ENCODE measurements around the gene EMC8.

DNA sequence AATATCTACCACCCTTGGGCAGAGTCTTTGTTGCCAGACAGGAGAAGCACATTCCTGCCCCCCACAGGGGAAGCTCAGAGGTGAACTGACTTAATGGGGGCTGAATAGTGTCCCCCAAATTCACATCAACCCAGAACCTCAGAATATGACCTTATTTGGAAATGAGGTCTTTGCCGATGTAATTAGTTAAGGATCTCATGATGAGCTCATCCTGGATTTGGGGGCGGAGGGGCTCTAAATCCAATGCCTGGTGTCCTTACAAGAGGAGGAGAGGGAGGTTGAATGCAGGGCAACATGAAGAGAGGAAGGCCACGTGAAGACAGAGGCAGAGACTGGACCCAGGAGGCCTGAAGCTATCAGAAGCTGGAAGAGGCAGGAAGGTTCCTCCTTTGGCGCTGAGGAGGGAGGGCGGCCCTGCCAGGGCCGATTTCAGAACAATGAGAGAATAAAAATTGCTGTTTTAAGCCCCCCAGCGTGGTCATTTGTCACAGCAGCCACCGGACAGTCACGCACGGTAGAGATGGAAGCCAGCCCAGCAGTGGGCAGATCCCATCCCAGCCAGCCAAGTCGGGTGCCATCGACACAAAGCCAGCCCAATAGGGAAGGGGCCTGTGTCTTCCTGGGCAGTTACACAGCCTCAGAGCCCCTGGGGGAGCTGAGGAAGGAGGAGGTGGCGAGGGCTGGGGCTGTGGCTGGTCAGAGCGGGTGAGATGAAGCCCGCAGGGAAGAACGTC is 69.7 kb downstream of the EMC8 start:
- TF ChIP-seq, protein P1, sequence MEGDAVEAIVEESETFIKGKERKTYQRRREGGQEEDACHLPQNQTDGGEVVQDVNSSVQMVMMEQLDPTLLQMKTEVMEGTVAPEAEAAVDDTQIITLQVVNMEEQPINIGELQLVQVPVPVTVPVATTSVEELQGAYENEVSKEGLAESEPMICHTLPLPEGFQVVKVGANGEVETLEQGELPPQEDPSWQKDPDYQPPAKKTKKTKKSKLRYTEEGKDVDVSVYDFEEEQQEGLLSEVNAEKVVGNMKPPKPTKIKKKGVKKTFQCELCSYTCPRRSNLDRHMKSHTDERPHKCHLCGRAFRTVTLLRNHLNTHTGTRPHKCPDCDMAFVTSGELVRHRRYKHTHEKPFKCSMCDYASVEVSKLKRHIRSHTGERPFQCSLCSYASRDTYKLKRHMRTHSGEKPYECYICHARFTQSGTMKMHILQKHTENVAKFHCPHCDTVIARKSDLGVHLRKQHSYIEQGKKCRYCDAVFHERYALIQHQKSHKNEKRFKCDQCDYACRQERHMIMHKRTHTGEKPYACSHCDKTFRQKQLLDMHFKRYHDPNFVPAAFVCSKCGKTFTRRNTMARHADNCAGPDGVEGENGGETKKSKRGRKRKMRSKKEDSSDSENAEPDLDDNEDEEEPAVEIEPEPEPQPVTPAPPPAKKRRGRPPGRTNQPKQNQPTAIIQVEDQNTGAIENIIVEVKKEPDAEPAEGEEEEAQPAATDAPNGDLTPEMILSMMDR (optimal IDR thresholded peaks at IDR 0.05 in 1 of 3, IDR thresholded peaks at IDR 0.05 in 1 of 3, conservative IDR thresholded peaks at IDR 0.05 in 1 of 3; ENCODE audit: extremely low read depth in 1 of 3, insufficient read depth in 2 of 3, low read length in 3 of 3): no peak
- TF ChIP-seq EZH2 (IDR thresholded peaks at IDR 0.05; ENCODE audit: low read length): no peak
